Trophoblast cell (in vitro differentiated cells and primary cell): ENCODE measurements around the gene RYR1.

Experiments used
- DNase-seq, 2 donors: peaks; one replicate each; pipeline ENCODE4 v3.0.0-alpha.2; 2016
- H2AFZ ChIP-seq: 2 replicates; pipeline ENCODE4 v1.6.1; 2013; ENCODE audit warnings: low read length, moderate library complexity, mild to moderate bottlenecking; ENCODE audit not compliant: insufficient read depth, poor library complexity
- H2AK5ac ChIP-seq: 2 replicates; pipeline ENCODE4 v1.6.1; 2013; ENCODE audit warnings: mild to moderate bottlenecking, low read length
- H2BK120ac ChIP-seq: 2 replicates; pipeline ENCODE4 v1.6.1; 2013; ENCODE audit warnings: low read length, mild to moderate bottlenecking, moderate library complexity; ENCODE audit not compliant: insufficient read depth, poor library complexity
- H2BK12ac ChIP-seq: 2 replicates; pipeline ENCODE4 v1.6.1; 2013; ENCODE audit warnings: mild to moderate bottlenecking, low read length, moderate library complexity
- H2BK5ac ChIP-seq: 2 replicates; pipeline ENCODE4 v1.6.1; 2013; ENCODE audit warnings: low read length, low read depth, moderate library complexity, mild to moderate bottlenecking; ENCODE audit not compliant: poor library complexity
- H3K14ac ChIP-seq: 2 replicates; pipeline ENCODE4 v1.6.1; 2013; ENCODE audit warnings: mild to moderate bottlenecking, low read length
- H3K18ac ChIP-seq: 2 replicates; pipeline ENCODE4 v1.6.1; 2013; ENCODE audit warnings: mild to moderate bottlenecking, low read length
- H3K23ac ChIP-seq: 2 replicates; pipeline ENCODE4 v1.6.1; 2013; ENCODE audit warnings: low read length
- H3K27ac ChIP-seq: 2 replicates; pipeline ENCODE4 v1.5.1; 2013; ENCODE audit warnings: low read depth, mild to moderate bottlenecking, inconsistent platforms, low read length, moderate library complexity
- H3K27me3 ChIP-seq: 2 replicates; pipeline ENCODE4 v1.6.1; 2013; ENCODE audit warnings: inconsistent platforms, mild to moderate bottlenecking, low read length, moderate library complexity; ENCODE audit not compliant: insufficient read depth
- H3K36me3 ChIP-seq, 2 experiments: 1 replicate in 1 of 2; 2 replicates in 1 of 2; pipeline ENCODE4 v1.6.1; 2013; ENCODE audit warnings: low read length in 2 of 2, mild to moderate bottlenecking in 2 of 2, moderate library complexity in 1 of 2; ENCODE audit not compliant: insufficient read depth in 2 of 2, control insufficient read depth in 1 of 2
- H3K4ac ChIP-seq: 2 replicates; pipeline ENCODE4 v1.6.1; 2013; ENCODE audit warnings: low read depth, mild to moderate bottlenecking, low read length, moderate library complexity
- H3K4me1 ChIP-seq, 2 experiments: 1 replicate in 1 of 2; 2 replicates in 1 of 2; pipeline ENCODE4 v1.6.1; 2013; ENCODE audit warnings: low read length in 2 of 2, mild to moderate bottlenecking in 2 of 2, moderate library complexity in 1 of 2; ENCODE audit not compliant: insufficient read depth in 2 of 2, control insufficient read depth in 1 of 2
- H3K4me2 ChIP-seq: 2 replicates; pipeline ENCODE4 v1.6.1; 2013; ENCODE audit warnings: inconsistent platforms, mild to moderate bottlenecking, low read length, moderate library complexity
- H3K4me3 ChIP-seq: 2 replicates; pipeline ENCODE4 v1.5.1; 2013; ENCODE audit warnings: mild to moderate bottlenecking, low read depth, low read length, inconsistent platforms
- H3K79me1 ChIP-seq: one replicate; pipeline ENCODE4 v1.6.1; 2013; ENCODE audit warnings: low read length
- H3K79me2 ChIP-seq: 2 replicates; pipeline ENCODE4 v1.6.1; 2013; ENCODE audit warnings: low read length, mild to moderate bottlenecking; ENCODE audit not compliant: control insufficient read depth, insufficient read depth, poor library complexity
- H3K9ac ChIP-seq: 2 replicates; pipeline ENCODE4 v1.6.1; 2013; ENCODE audit warnings: mild to moderate bottlenecking, low read length
- H3K9me3 ChIP-seq: 2 replicates; pipeline ENCODE4 v1.6.1; 2013; ENCODE audit warnings: low read depth, mild to moderate bottlenecking, control low read depth, inconsistent platforms, low read length; ENCODE audit not compliant: insufficient read depth
- H4K12ac ChIP-seq: 2 replicates; pipeline ENCODE4 v1.6.1; 2013; ENCODE audit warnings: low read depth, mild to moderate bottlenecking, low read length, moderate library complexity
- H4K8ac ChIP-seq: 2 replicates; pipeline ENCODE4 v1.6.1; 2013; ENCODE audit warnings: low read depth, mild to moderate bottlenecking, low read length, moderate library complexity
- H4K91ac ChIP-seq: one replicate; pipeline ENCODE4 v1.6.1; 2013; ENCODE audit warnings: low read depth, mild to moderate bottlenecking, low read length, moderate library complexity
- WGBS: extraction: QIAGEN DNeasy Blood & Tissue Kit; methylation state at CpG from one replicate; pipeline ENCODE4 v1.1.7; 2013; ENCODE audit warnings: missing lambda C conversion rate; ENCODE audit not compliant: insufficient read length, insufficient coverage; ENCODE audit errors: extremely low coverage; 5-methylcytosine and 5-hydroxymethylcytosine counted together

Gene RYR1

DNA sequence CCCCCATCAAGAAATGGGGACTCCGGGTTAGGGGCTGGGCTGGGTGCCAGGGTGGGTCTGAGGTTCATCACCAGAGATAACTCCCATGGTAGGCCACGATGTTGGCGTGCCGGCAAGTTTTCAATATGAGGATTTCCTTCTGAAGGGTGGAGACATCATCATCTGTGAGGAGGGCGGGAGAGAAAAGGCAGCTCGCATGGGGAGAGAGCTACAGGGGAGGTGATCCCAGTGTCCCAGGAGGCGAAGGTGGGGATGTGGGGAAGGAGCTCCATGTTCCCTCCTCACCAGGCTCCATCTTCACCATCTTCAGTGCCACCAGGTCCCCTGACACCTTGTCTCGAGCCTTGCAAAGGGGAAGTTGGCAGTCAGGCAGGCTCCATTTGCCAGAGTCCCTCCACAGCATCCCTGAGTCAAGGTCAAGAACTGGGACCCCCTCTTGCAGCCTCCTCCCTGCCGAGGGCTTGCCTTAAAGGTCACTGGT, 183.8 kb downstream of the RYR1 start:
- peak overlapping the region; percentile 95 for H4K8ac ChIP-seq
- H2BK120ac ChIP-seq = no peak overlapping the region
- no peak overlapping the region for H3K4me2 ChIP-seq
- no peak overlapping the region for H3K9ac ChIP-seq
- peak overlapping the region; percentile 22 for H4K12ac ChIP-seq
- peak overlapping the region; percentile 36 for H2AK5ac ChIP-seq
- no CpG with 5 or more reads among the region's 9 CpGs for WGBS
- no peak overlapping the region for H3K18ac ChIP-seq
- no peak overlapping the region for H3K27ac ChIP-seq
- H4K91ac ChIP-seq = no peak overlapping the region
- DNase-seq = no peak
- peak overlapping the region; percentile 20 for H2BK12ac ChIP-seq
- no peak overlapping the region for H2BK5ac ChIP-seq
- peaks cover 3% of the 10 kb centered on the region for H3K9me3 ChIP-seq
- H3K23ac ChIP-seq = no peak overlapping the region
- no peak overlapping the region for H3K4ac ChIP-seq
- H3K4me3 ChIP-seq = no peak overlapping the region
- H3K14ac ChIP-seq = no peak overlapping the region
- H3K4me1 ChIP-seq = peaks cover 11% of the 10 kb centered on the region in 2 experiments
- H2AFZ ChIP-seq = peak overlapping the region; percentile 37
- H3K27me3 ChIP-seq = no peaks in the 10 kb centered on the region
- peaks cover 11 to 20% of the 10 kb centered on the region in 2 experiments for H3K36me3 ChIP-seq
- H3K79me1 ChIP-seq = peaks cover 8% of the 10 kb centered on the region
- H3K79me2 ChIP-seq = peaks cover 10% of the 10 kb centered on the region

DNA sequence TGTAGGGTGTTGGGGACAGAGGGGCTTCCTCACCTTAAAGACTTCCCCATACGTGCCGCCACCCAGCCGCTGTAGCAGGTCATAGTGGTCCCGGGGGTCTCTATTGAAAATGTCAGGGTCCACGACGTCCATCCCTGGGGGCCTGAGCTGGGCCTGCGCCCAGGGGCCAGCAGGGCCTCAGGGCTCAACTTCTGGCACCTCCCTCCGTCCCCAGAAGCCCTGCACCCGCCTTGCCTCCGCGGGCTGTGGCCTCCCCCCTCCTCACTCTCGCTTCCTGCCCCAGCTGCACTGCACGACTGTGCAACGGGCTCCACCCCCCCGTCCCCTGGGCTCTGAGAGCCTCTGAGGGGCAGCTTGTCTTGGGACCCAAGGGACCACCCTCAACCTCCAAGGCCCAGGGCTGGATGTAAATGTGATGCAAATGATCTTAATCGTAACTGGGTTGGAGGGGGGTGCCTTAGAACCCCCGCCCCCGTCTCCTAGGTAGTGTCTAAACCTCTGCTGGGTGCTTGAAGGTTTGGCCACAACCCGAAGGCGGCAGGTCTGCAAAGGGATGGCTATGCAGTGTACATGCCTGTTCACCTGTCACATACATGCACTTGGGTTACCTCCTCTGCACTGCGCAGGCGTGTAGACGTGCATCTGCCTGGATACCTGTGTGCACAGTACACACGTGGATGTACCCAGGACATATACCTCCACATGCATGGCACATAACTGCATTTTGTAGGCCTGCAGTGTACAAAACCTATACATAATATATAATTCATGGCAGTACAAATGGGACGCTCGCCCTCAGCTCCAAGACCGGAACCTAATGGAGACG, 184.5 kb downstream of the RYR1 start, which contains the start of gene MAP4K1:
MAP4K1 (minus strand) TSS at position 190 of the 826 bp plus-strand sequence; CDS start at position 132, 58 bp downstream.
- H4K91ac ChIP-seq = peak within 1 kb of the TSS; percentile 84
- peak within 1 kb of the TSS; percentile 78 for H4K12ac ChIP-seq
- H3K27ac ChIP-seq = peak within 1 kb of the TSS; percentile 25
- peaks cover 11 to 20% of the 10 kb centered on the region in 2 experiments for H3K36me3 ChIP-seq
- peak within 1 kb of the TSS; percentile 41 for H2AK5ac ChIP-seq
- H4K8ac ChIP-seq = peak within 1 kb of the TSS; percentile 95
- DNase-seq = no peak
- H3K23ac ChIP-seq = no peak within 1 kb of the TSS
- peak within 1 kb of the TSS; percentile 88 for H3K9ac ChIP-seq
- H3K4me2 ChIP-seq = peak within 1 kb of the TSS; percentile 86
- H3K18ac ChIP-seq = peak within 1 kb of the TSS; percentile 55
- peak within 1 kb of the TSS; percentile 87 for H2AFZ ChIP-seq
- H3K27me3 ChIP-seq = no peaks in the 10 kb centered on the region
- peak within 1 kb of the TSS; percentile 81 for H3K14ac ChIP-seq
- peak within 1 kb of the TSS; percentile 70 for H3K4me3 ChIP-seq
- peaks cover 10% of the 10 kb centered on the region for H3K79me2 ChIP-seq
- no CpG with 5 or more reads among the region's 28 CpGs for WGBS
- peak within 1 kb of the TSS; percentile 67 for H2BK120ac ChIP-seq
- H3K4ac ChIP-seq = peak within 1 kb of the TSS; percentile 56
- peak within 1 kb of the TSS; percentile 20 for H2BK12ac ChIP-seq
- no peaks in the 10 kb centered on the region for H3K9me3 ChIP-seq
- H3K4me1 ChIP-seq = peaks cover 11% of the 10 kb centered on the region in 2 experiments
- H2BK5ac ChIP-seq = peak within 1 kb of the TSS; percentile 55
- peaks cover 8% of the 10 kb centered on the region for H3K79me1 ChIP-seq

DNA sequence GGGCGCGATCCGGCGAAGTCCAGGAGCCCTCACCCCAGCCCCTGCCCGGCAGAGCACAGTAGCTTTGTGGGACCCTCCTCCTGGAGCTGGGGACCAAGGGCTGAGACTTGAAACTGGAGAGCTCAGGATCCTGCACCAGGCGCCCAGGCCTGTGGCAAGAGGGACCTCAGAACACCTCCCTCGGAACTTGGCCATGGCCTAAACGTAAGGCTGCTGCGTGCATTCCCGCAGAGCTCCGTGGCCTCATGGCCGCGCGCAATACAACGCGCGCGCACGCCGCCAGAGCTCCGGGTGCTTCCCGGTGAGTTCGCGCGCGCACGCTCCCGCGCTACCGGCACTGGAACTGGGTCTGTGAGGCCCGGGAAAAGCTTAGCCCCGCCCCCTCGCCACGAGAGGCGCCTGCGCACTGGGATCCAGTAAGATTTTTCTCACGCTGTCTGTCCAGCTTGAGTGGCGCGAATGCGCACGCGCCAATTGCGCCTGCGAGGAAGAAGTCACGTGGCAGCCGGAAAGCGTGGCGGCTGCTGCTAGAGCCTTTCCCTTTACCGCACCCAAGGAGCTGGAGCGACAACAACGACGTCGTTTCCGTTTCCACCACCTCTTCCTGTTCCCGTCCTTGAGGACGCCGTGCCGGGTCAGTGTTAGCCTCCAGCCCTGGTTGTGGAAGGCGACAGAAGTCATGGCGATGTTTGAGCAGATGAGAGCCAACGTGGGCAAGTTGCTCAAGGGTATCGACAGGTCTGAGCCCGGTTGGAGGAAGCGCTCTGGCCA, 185.3 kb downstream of the RYR1 start, which contains the start of gene EIF3K:
EIF3K (plus strand) TSS at position 599 of the 771 bp plus-strand sequence; CDS start at position 680, 81 bp downstream.
- Histone ChIP-seq H2BK5ac (peak within 1 kb of the TSS; percentile 55), H2AFZ (peak within 1 kb of the TSS; percentile 87), H3K9ac (peak within 1 kb of the TSS; percentile 88), H3K9me3 (no peaks in the 10 kb centered on the region), H3K36me3 (peaks cover 14 to 24% of the 10 kb centered on the region in 2 experiments), H3K79me2 (peaks cover 10% of the 10 kb centered on the region), H3K14ac (peak within 1 kb of the TSS; percentile 81), H2BK12ac (no peak within 1 kb of the TSS), H4K12ac (peak within 1 kb of the TSS; percentile 78), H3K4me3 (peak within 1 kb of the TSS; percentile 88), H2AK5ac (peak within 1 kb of the TSS; percentile 57), H4K8ac (peak within 1 kb of the TSS; percentile 95), H3K27ac (peak within 1 kb of the TSS; percentile 25), H3K18ac (peak within 1 kb of the TSS; percentile 56), H3K4ac (peak within 1 kb of the TSS; percentile 66), H3K4me2 (peak within 1 kb of the TSS; percentile 86), H4K91ac (peak within 1 kb of the TSS; percentile 84), H3K79me1 (peaks cover 8% of the 10 kb centered on the region), H3K23ac (no peak within 1 kb of the TSS), H3K27me3 (no peaks in the 10 kb centered on the region), H2BK120ac (peak within 1 kb of the TSS; percentile 67), H3K4me1 (peaks cover 11% of the 10 kb centered on the region in 2 experiments)
- WGBS = no CpG with 5 or more reads among the region's 64 CpGs
- peak; percentile 100 for DNase-seq
